NCI-H1930 (cell line): ENCODE data around the gene C1orf53.

Experiments
- DNase-seq, 2 experiments: peaks; one replicate each; lab custom pipeline; 2025; lab: John Stamatoyannopoulos, UW

Gene C1orf53

DNA sequence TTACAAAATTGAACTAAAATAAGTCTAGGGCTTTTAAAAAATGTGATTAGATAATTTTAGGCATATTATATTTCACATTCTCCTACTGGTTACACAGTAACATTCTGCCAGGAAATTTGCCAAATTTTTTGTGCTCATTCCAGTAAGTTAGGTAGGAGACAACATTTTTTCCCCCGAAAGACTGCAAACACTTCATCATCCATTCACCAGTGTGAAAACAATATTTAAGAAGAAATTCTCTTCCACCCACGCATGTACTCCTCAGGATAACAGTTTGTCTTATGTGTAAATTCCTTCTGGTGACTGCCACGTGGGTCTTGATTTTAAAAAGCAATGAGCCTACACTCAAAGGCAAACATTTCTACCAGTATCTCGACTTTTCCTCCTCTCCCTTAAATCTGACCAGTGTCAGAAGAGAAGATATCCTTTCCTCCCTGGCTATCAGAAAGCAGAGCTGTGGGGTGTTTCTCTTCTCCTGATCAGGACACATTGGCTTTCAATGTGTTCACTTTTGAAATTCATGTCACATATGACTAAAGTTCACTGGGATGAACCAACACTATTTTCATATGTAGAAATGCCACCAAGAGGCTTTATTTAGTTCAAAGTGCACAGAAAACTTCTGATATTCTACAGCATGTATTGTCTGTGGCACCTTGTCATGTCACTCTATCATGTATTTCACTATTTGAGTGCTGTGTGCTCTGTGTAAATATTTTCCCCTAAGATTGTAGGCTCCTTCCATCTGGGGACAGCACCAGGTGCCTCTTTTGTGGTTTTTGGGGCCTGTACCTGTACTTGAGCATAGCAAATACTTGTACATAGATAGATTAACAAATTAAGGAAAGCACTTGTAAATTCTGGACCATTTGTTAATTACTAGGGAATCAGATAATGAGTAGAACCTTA lies 53.3 kb downstream of the C1orf53 start:
- no peak for DNase-seq
